Measurements from ENCODE around the gene PGM5.

Gene PGM5

GRCh38 chr9:68470634-68471033 lies 114.2 kb downstream of the PGM5 start:
- Histone ChIP-seq H3K9ac (ENCODE audit: low read length) (no peak overlapping the region), H3K9me3 (ENCODE audit: low read length) (no peaks in the 10 kb centered on the region), H3K4me1 (ENCODE audit: insufficient read depth, low read length, severe bottlenecking) (no peaks in the 10 kb centered on the region), H3K4me2 (ENCODE audit: low read length) (no peak overlapping the region), H4K20me1 (ENCODE audit: insufficient read depth, low read length) (no peaks in the 10 kb centered on the region), H3K27me3 (ENCODE audit: insufficient read depth, low read length) (no peaks in the 10 kb centered on the region), H2AFZ (ENCODE audit: low read length) (no peak overlapping the region), H3K36me3 (ENCODE audit: insufficient read depth, low read length) (no peaks in the 10 kb centered on the region), H3K79me2 (ENCODE audit: insufficient read depth, low read length) (no peaks in the 10 kb centered on the region), H3F3A (ENCODE audit: insufficient read depth, low read length) (no peaks in the 10 kb centered on the region), H3K9me2 (ENCODE audit: low read depth, low read length) (no peaks in the 10 kb centered on the region), H3K4me3 (ENCODE audit: low read depth, low read length, poor library complexity, severe bottlenecking) (no peak overlapping the region), H3K27ac (ENCODE audit: low read depth, low read length, poor library complexity, severe bottlenecking) (no peak overlapping the region)
- TF ChIP-seq, protein P1, sequence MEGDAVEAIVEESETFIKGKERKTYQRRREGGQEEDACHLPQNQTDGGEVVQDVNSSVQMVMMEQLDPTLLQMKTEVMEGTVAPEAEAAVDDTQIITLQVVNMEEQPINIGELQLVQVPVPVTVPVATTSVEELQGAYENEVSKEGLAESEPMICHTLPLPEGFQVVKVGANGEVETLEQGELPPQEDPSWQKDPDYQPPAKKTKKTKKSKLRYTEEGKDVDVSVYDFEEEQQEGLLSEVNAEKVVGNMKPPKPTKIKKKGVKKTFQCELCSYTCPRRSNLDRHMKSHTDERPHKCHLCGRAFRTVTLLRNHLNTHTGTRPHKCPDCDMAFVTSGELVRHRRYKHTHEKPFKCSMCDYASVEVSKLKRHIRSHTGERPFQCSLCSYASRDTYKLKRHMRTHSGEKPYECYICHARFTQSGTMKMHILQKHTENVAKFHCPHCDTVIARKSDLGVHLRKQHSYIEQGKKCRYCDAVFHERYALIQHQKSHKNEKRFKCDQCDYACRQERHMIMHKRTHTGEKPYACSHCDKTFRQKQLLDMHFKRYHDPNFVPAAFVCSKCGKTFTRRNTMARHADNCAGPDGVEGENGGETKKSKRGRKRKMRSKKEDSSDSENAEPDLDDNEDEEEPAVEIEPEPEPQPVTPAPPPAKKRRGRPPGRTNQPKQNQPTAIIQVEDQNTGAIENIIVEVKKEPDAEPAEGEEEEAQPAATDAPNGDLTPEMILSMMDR (IDR thresholded peaks at IDR 0.05; ENCODE audit: low read length) = no peak
- TF ChIP-seq EZH2 (IDR thresholded peaks at IDR 0.05; ENCODE audit: borderline replicate concordance, low read length) = no peak

- no peak for TF ChIP-seq EZH2 (IDR thresholded peaks at IDR 0.05; ENCODE audit: borderline replicate concordance, low read length)
- TF ChIP-seq, protein P1 (IDR thresholded peaks at IDR 0.05; ENCODE audit: low read length) = no peak
- no peaks in the 10 kb centered on the region for H3K36me3 ChIP-seq (ENCODE audit: insufficient read depth, low read length)
- H3K4me1 ChIP-seq (ENCODE audit: insufficient read depth, low read length, severe bottlenecking) = no peaks in the 10 kb centered on the region
- H2AFZ ChIP-seq (ENCODE audit: low read length) = no peak overlapping the region
- no peaks in the 10 kb centered on the region for H3K79me2 ChIP-seq (ENCODE audit: insufficient read depth, low read length)
- H3K27ac ChIP-seq (ENCODE audit: low read depth, low read length, poor library complexity, severe bottlenecking) = no peak overlapping the region
- H3K9me2 ChIP-seq (ENCODE audit: low read depth, low read length) = no peaks in the 10 kb centered on the region
- H3K27me3 ChIP-seq (ENCODE audit: insufficient read depth, low read length) = no peaks in the 10 kb centered on the region
- H3F3A ChIP-seq (ENCODE audit: insufficient read depth, low read length) = no peaks in the 10 kb centered on the region
- no peak overlapping the region for H3K4me3 ChIP-seq (ENCODE audit: low read depth, low read length, poor library complexity, severe bottlenecking)
- H3K9me3 ChIP-seq (ENCODE audit: low read length) = no peaks in the 10 kb centered on the region
- no peak overlapping the region for H3K4me2 ChIP-seq (ENCODE audit: low read length)
- H3K9ac ChIP-seq (ENCODE audit: low read length) = no peak overlapping the region
- no peaks in the 10 kb centered on the region for H4K20me1 ChIP-seq (ENCODE audit: insufficient read depth, low read length)
Observed at GRCh38 chr9:68472119-68472518, 115.7 kb downstream of the PGM5 start.

DNA sequence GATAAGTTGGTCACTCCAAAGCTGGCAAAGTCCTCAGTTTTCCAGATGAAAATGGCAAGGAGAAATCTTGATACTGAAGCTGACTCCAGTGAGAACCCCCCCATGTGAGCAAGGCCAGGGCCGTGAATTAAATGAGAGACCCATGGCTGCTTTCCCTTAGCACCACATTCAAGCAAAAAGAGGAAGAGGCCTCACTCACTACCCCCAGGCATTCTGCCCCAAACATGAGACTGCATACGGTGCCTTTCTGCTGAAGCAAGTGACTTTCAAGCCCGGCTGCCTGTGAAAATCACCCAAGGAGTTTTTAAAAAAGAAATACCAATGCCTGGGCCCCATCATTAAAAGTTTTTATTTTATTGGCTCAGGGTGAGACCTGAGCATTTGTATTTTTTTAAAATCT lies 117.4 kb downstream of the PGM5 start:
- Histone ChIP-seq H3K27me3 (ENCODE audit: insufficient read depth, low read length) (no peaks in the 10 kb centered on the region), H3K4me3 (ENCODE audit: low read depth, low read length, poor library complexity, severe bottlenecking) (no peak overlapping the region), H4K20me1 (ENCODE audit: insufficient read depth, low read length) (no peaks in the 10 kb centered on the region), H3K9ac (ENCODE audit: low read length) (no peak overlapping the region), H3F3A (ENCODE audit: insufficient read depth, low read length) (no peaks in the 10 kb centered on the region), H3K79me2 (ENCODE audit: insufficient read depth, low read length) (no peaks in the 10 kb centered on the region), H3K36me3 (ENCODE audit: insufficient read depth, low read length) (no peaks in the 10 kb centered on the region), H3K4me2 (ENCODE audit: low read length) (no peak overlapping the region), H3K9me2 (ENCODE audit: low read depth, low read length) (no peaks in the 10 kb centered on the region), H3K4me1 (ENCODE audit: insufficient read depth, low read length, severe bottlenecking) (no peaks in the 10 kb centered on the region), H2AFZ (ENCODE audit: low read length) (no peak overlapping the region), H3K27ac (ENCODE audit: low read depth, low read length, poor library complexity, severe bottlenecking) (no peak overlapping the region), H3K9me3 (ENCODE audit: low read length) (no peaks in the 10 kb centered on the region)
- no peak for TF ChIP-seq EZH2 (IDR thresholded peaks at IDR 0.05; ENCODE audit: borderline replicate concordance, low read length)
- TF ChIP-seq, protein P1 (IDR thresholded peaks at IDR 0.05; ENCODE audit: low read length) = no peak
